DMS 273 (cell line): ENCODE results near the gene MS4A15.
A peak's percentile ranks its signal among the peaks of the same experiment; 100 is the strongest.
"Not testable (repeated sequence)": the region's sequence is repeated elsewhere in the genome, so short reads cannot be mapped to it uniquely, and the experiment has no call there.

Source experiments
- DNase-seq: peaks from one replicate; lab custom pipeline; 2025; ENCODE audit not compliant: unreplicated experiment; lab: John Stamatoyannopoulos, UW

Gene MS4A15

GRCh38 chr11:60801194-60801593, 44.5 kb downstream of the MS4A15 start:
- no peak for DNase-seq

- no peak for DNase-seq
Measured at GRCh38 chr11:60803273-60803936, 46.7 kb downstream of the MS4A15 start.

- DNase-seq, result no peak
Measured at GRCh38 chr11:60809249-60809648, 52.6 kb downstream of the MS4A15 start.

GRCh38 chr11:60809691-60810090, 53.0 kb downstream of the MS4A15 start:
- no peak for DNase-seq

GRCh38 chr11:60810151-60810550, 53.5 kb downstream of the MS4A15 start:
- DNase-seq, result no peak

GRCh38 chr11:60810569-60810968, 53.9 kb downstream of the MS4A15 start:
- no peak for DNase-seq

GRCh38 chr11:60813324-60813723, 56.7 kb downstream of the MS4A15 start:
- no peak for DNase-seq

- no peak for DNase-seq
Measured at GRCh38 chr11:60814112-60814511, 57.4 kb downstream of the MS4A15 start.

GRCh38 chr11:60816590-60817157, 60.0 kb downstream of the MS4A15 start:
- DNase-seq, result no peak

- no peak for DNase-seq
Measured at GRCh38 chr11:60818057-60818456, 61.4 kb downstream of the MS4A15 start.

GRCh38 chr11:60821827-60822599, 65.3 kb downstream of the MS4A15 start:
- peak; percentile 62 for DNase-seq

- DNase-seq, result not testable (repeated sequence)
Measured at GRCh38 chr11:60823745-60824306, 67.2 kb downstream of the MS4A15 start.

GRCh38 chr11:60825118-60825517, 68.5 kb downstream of the MS4A15 start:
- no peak for DNase-seq

- DNase-seq, result no peak
Measured at GRCh38 chr11:60825790-60826189, 69.1 kb downstream of the MS4A15 start.
